HepG2 (cell line): ENCODE results near the gene JAG1. TPM values are rescaled to one million over a fixed set of nuclear protein-coding genes. Genes with fewer than 3 reads are reported as not detected.

ENCODE experiments used
- AHR ChIP-seq: IDR thresholded peaks from 2 replicates; pipeline ENCODE4 v1.6.1; 2018; ENCODE audit warnings: missing genetic modification reagents, missing compliant biosample characterization
- BCLAF1 ChIP-seq: fragments of 450-650 bp; IDR thresholded peaks from 2 replicates; pipeline ENCODE4 v1.6.1; 2017; ENCODE audit warnings: mild to moderate bottlenecking
- CSRNP2 ChIP-seq: sonication (generic); formaldehyde crosslinking; conservative IDR thresholded peaks from 2 replicates; pipeline ENCODE4 v1.8.0; 2022; ENCODE audit warnings: low read depth, missing genetic modification reagents
- GRHL1 ChIP-seq: sonication (generic); formaldehyde crosslinking; conservative IDR thresholded peaks from 2 replicates; pipeline ENCODE4 v1.8.0; 2022; ENCODE audit warnings: missing genetic modification reagents
- GTF2F1 ChIP-seq: fragments of 150-350 bp; IDR thresholded peaks from 2 replicates; pipeline ENCODE4 v1.6.1; 2014; ENCODE audit warnings: low read length
- IRF9 ChIP-seq: sonication (generic); formaldehyde crosslinking; IDR thresholded peaks from 2 replicates; pipeline ENCODE4 v1.8.0; 2022; ENCODE audit warnings: missing genetic modification reagents, mild to moderate bottlenecking, borderline replicate concordance
- MYNN ChIP-seq: sonication (generic); formaldehyde crosslinking; IDR thresholded peaks from 2 replicates; pipeline ENCODE4 v1.4.0; 2020; ENCODE audit warnings: mild to moderate bottlenecking, low read depth, missing genetic modification reagents
- RFXANK ChIP-seq: IDR thresholded peaks from 2 replicates; pipeline ENCODE4 v1.6.1; 2016
- TFE3 ChIP-seq: IDR thresholded peaks from 2 replicates; pipeline ENCODE4 v1.6.1; 2016
- ZBTB7B ChIP-seq: sonication (generic); formaldehyde crosslinking; IDR thresholded peaks from 2 replicates; pipeline ENCODE4 v1.4.0; 2020; ENCODE audit warnings: missing genetic modification reagents
- ZGPAT ChIP-seq: IDR thresholded peaks from 2 replicates; pipeline ENCODE4 v1.6.1; 2016; ENCODE audit warnings: mild to moderate bottlenecking
- ZHX1 ChIP-seq: sonication (generic); formaldehyde crosslinking; IDR thresholded peaks from 2 replicates; pipeline ENCODE4 v1.8.1; 2022; ENCODE audit warnings: low read depth, mild to moderate bottlenecking, missing genetic modification reagents
- ZNF501 ChIP-seq: sonication (generic); formaldehyde crosslinking; IDR thresholded peaks from 2 replicates; pipeline ENCODE4 v1.5.1; 2020; ENCODE audit warnings: mild to moderate bottlenecking, moderate library complexity, missing genetic modification reagents
- ZNF556 ChIP-seq: sonication (generic); formaldehyde crosslinking; IDR thresholded peaks from 2 replicates; pipeline ENCODE4 v1.4.0; 2020; ENCODE audit warnings: mild to moderate bottlenecking, missing genetic modification reagents, borderline replicate concordance
- polyA plus RNA-seq, 8 experiments: library from polyadenylated mRNA; depleted of rRNA in 3 of 8; stranded (reverse) in 7 of 8; unstranded in 1 of 8; fragments of >200 nt; fragmentation: Illumina TruSeq in 4 of 8; extraction: Trizol in 4 of 8; gene quantifications; 2 replicates each; pipeline versions ENCODE4 v1.2.1 to v1.2.3, GENCODE V29; 2011 to 2016; ENCODE audit warnings: low read depth in 4 of 8, missing spikeins in 1 of 8, mixed read lengths in 1 of 8; ENCODE audit not compliant: insufficient read depth in 1 of 8
- total RNA-seq, 5 experiments: library from RNA; depleted of rRNA; stranded (reverse); fragments of >200 nt; fragmentation: Illumina TruSeq; extraction: Trizol; gene quantifications; 2 replicates each; pipeline ENCODE4 v1.2.3, GENCODE V29; 2016; ENCODE audit warnings: low read depth in 1 of 5

Gene JAG1
- total and polyA plus RNA-seq, 2 of the 13 experiments (the other 11 are each of a cell fraction or from before 2014, with no cell fraction given): 47.1 to 56.3 TPM

- TF ChIP-seq BCLAF1 (no peak), GTF2F1 (no peak), TFE3 (peak; percentile 85), CSRNP2 (CRISPR knock-in tag) (no peak), ZNF501 (CRISPR knock-in tag) (no peak), RFXANK (CRISPR knock-in tag) (0 out of 2 replicates have a peak, but pooled peaks have one; percentile 80), MYNN (CRISPR knock-in tag) (no peak), ZGPAT (CRISPR knock-in tag) (peak; percentile 95), ZNF556 (CRISPR knock-in tag) (peak; percentile 38; the same call in 1 of the 2 replicates), AHR (CRISPR knock-in tag) (no peak; the same call in 1 of the 2 replicates), ZHX1 (CRISPR knock-in tag) (peak; percentile 28; the same call in 1 of the 2 replicates), ZBTB7B (CRISPR knock-in tag) (peak; percentile 66), IRF9 (no peak), GRHL1 (no peak)
Measured at GRCh38 chr20:10708351-10709185, 34.8 kb upstream of the JAG1 start (continued).
